ENCODE data around the gene SH2D2A.
A peak's percentile ranks its signal among the peaks of the same experiment; 100 is the strongest.

SH2D2A gene

GRCh38 chr1:156773607-156774006, 43.0 kb downstream of the SH2D2A start:
- DNase-seq (ENCODE audit: low read depth): no peak
- peak; percentile 14 for TF ChIP-seq CTCF (IDR thresholded peaks at IDR 0.05; ENCODE audit: low read depth, low read length, missing control alignments)
- H3K4me3 ChIP-seq (ENCODE audit: low read depth, low read length): no peak overlapping the region

DNA sequence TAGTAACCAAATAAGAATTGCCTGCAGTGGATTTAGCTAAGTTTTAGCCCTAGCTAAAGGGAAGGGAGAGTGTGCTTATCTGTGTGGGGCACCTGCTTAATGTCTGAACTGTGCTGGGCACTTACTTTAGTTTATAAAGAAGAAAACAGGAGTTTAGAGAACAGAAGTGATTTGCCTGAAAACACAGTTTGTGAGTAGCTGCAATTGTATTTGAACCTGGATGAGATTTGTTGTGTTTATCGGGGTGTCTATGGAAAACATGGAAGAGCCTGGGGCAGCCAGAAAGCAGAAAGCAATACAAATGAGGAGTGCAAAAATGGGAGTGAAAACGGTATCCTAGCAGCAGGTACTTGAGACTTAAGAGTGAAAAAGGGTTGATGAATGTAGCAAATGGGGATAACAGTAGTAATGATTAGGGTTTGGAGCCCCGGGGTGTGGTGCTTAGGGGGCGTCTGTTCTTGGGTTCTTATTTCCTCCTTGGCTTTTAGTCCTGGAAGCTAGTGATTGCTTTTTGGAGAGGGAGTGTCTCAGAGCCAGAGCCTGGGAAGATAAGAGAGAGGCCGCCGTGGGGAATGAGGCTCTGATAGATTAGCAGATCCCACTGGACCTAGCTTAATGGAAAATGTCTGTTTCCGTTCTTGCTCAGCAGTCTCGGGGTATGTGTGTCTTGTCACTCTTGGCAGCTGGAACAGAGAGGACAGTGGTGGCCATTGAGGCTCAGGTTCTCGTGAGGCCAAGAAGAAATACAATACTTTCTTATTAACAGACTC, 43.7 kb downstream of the SH2D2A start:
- DNase-seq (ENCODE audit: low read depth): no peak
- H3K4me3 ChIP-seq (ENCODE audit: low read depth, low read length): no peak overlapping the region
- no peak for TF ChIP-seq CTCF (IDR thresholded peaks at IDR 0.05; ENCODE audit: low read depth, low read length, missing control alignments)

GRCh38 chr1:156772222-156772621, 44.4 kb downstream of the SH2D2A start:
- H3K4me3 ChIP-seq (ENCODE audit: low read depth, low read length): no peak overlapping the region
- DNase-seq (ENCODE audit: low read depth): no peak
- no peak for TF ChIP-seq CTCF (IDR thresholded peaks at IDR 0.05; ENCODE audit: low read depth, low read length, missing control alignments)

DNA sequence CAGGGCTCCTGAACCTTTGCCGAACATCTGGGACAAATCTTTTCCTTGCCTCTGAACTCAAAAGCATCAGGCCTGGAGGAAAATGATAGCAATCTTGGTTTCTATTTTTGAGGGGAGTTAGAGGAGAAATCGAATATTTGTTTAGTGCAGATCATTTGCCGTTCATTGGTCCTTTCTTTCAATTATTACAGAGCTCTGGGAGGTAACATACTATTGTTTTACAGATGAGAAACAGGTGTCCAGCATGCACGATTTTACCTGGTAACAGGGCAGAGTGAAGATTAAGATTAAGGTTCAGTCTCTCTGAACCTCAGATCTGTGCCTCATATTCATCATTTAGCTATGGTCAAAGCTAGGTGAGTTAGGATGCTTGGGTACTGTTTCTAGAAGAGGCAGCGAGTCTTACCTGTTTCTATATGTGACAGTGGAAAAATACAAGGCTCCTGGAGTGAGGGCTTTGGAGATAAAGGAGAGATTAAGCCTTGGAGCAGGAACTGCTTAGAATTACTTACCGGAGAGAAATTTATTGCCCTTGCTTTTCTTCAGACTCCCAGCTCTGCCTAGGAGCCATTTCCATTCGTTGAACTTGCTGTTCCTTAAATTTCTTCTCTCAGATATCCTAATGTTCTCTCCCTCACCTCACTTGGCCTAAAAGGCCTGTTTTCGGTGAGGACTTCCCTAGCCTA, 47.9 kb downstream of the SH2D2A start:
- peak overlapping the region; percentile 67 for H3K4me3 ChIP-seq (ENCODE audit: low read depth, low read length)
- DNase-seq (ENCODE audit: low read depth): no peak
- no peak for TF ChIP-seq CTCF (IDR thresholded peaks at IDR 0.05; ENCODE audit: low read depth, low read length, missing control alignments)

GRCh38 chr1:156767879-156768604, 48.6 kb downstream of the SH2D2A start:
- TF ChIP-seq CTCF (IDR thresholded peaks at IDR 0.05; ENCODE audit: low read depth, low read length, missing control alignments): no peak
- no peak for DNase-seq (ENCODE audit: low read depth)
- peak overlapping the region; percentile 67 for H3K4me3 ChIP-seq (ENCODE audit: low read depth, low read length)

- no peak for TF ChIP-seq CTCF (IDR thresholded peaks at IDR 0.05; ENCODE audit: low read depth, low read length, missing control alignments)
- DNase-seq (ENCODE audit: low read depth): peak; percentile 100
- H3K4me3 ChIP-seq (ENCODE audit: low read depth, low read length): peak within 1 kb of the TSS; percentile 79
Observed at GRCh38 chr1:156767101-156767878, 49.4 kb downstream of the SH2D2A start, which contains the start of gene PRCC. PRCC (plus strand) TSS chr1:156767535; CDS start chr1:156767772, 237 bp downstream.

Data from GM12864 (cell line).